Omental fat pad (tissue), 4 donors: ENCODE measurements around the gene PPP1R3A. TPM values are rescaled to one million over a fixed set of nuclear protein-coding genes. Genes with fewer than 3 reads are reported as not detected.

Source experiments
- ATAC-seq: fragments of 150-250 bp; one replicate; pipeline ENCODE4 v1.9.1; 2016; ENCODE audit warnings: mild to moderate bottlenecking, moderate library complexity; ENCODE audit not compliant: low FRiP score
- DNase-seq: peaks from one replicate; pipeline ENCODE4 v3.0.0-alpha.2; 2019; ENCODE audit warnings: low spot score
- CTCF ChIP-seq, 3 donors: fragments of 450-650 bp; IDR thresholded peaks; one replicate each; pipeline ENCODE4 v1.5.1; 2016 to 2017; ENCODE audit warnings: antibody characterized with exemption in 3 of 3, mild to moderate bottlenecking in 3 of 3, moderate library complexity in 2 of 3
- total RNA-seq, 4 donors: library from RNA; depleted of rRNA; stranded (reverse); fragments of >200 nt; gene quantifications; one replicate each; pipeline ENCODE4 v1.1.0, GENCODE V29; 2016

The PPP1R3A gene
- total RNA-seq = not detected

GRCh38 chr7:113918946-113919345 lies at the start of gene PPP1R3A:
TSS of gene PPP1R3A (minus strand) at chr7:113919009. CDS start at chr7:113918996, 13 bp downstream.
- DNase-seq = no peak
- no peak for ATAC-seq
- TF ChIP-seq CTCF (IDR thresholded peaks at IDR 0.05) = no peak

GRCh38 chr7:113963356-113963755 lies 44.5 kb upstream of the PPP1R3A start:
- no peak for DNase-seq
- ATAC-seq = no peak
- TF ChIP-seq CTCF (IDR thresholded peaks at IDR 0.05) = no peak

GRCh38 chr7:113959910-113960309 lies 41.1 kb upstream of the PPP1R3A start:
- no peak for ATAC-seq
- TF ChIP-seq CTCF (IDR thresholded peaks at IDR 0.05) = no peak
- DNase-seq = no peak

- TF ChIP-seq CTCF (IDR thresholded peaks at IDR 0.05) = no peak
- no peak for ATAC-seq
- DNase-seq = no peak
These were observed 36.3 kb upstream of the PPP1R3A start for GRCh38 chr7:113955157-113955556.

GRCh38 chr7:113953553-113953952 lies 34.7 kb upstream of the PPP1R3A start:
- DNase-seq (no peak), ATAC-seq (no peak)
- no peak for TF ChIP-seq CTCF (IDR thresholded peaks at IDR 0.05)

- no peak for TF ChIP-seq CTCF (IDR thresholded peaks at IDR 0.05)
- DNase-seq (no peak), ATAC-seq (no peak)
These were observed 26.5 kb upstream of the PPP1R3A start for GRCh38 chr7:113945018-113945938.

GRCh38 chr7:113936982-113937381 lies 18.2 kb upstream of the PPP1R3A start:
- no peak for ATAC-seq
- TF ChIP-seq CTCF (IDR thresholded peaks at IDR 0.05) = no peak
- DNase-seq = no peak
